Measurements from ENCODE around the gene NRM. TPM values are rescaled to one million over a fixed set of nuclear protein-coding genes. Genes with fewer than 3 reads are reported as not detected.

The NRM gene
- total RNA-seq, 4 donors from 2014 or later = 2.3 to 9.0 (median 6.8) TPM

GRCh38 chr6:30730601-30731435 lies 40.0 kb upstream of the NRM start:
- no peaks in the 10 kb centered on the region for H3K9me3 ChIP-seq
- 49% methylated on average over 13 of the region's 30 CpGs for WGBS
- no peaks in the 10 kb centered on the region for H3K27me3 ChIP-seq
- TF ChIP-seq CTCF (IDR thresholded peaks at IDR 0.05) (peak; percentile 47 to 73), POLR2A (IDR thresholded peaks at IDR 0.05) (no peak)
- H3K27ac ChIP-seq = no peak overlapping the region
- DNase-seq (ENCODE audit: low spot score in 2 of 2) = peak in 1 of 2 donors; percentile 87
- peaks cover 28% of the 10 kb centered on the region for H3K4me1 ChIP-seq
- no peak overlapping the region for H3K4me3 ChIP-seq
- peaks cover 81% of the 10 kb centered on the region for H3K36me3 ChIP-seq

DNA sequence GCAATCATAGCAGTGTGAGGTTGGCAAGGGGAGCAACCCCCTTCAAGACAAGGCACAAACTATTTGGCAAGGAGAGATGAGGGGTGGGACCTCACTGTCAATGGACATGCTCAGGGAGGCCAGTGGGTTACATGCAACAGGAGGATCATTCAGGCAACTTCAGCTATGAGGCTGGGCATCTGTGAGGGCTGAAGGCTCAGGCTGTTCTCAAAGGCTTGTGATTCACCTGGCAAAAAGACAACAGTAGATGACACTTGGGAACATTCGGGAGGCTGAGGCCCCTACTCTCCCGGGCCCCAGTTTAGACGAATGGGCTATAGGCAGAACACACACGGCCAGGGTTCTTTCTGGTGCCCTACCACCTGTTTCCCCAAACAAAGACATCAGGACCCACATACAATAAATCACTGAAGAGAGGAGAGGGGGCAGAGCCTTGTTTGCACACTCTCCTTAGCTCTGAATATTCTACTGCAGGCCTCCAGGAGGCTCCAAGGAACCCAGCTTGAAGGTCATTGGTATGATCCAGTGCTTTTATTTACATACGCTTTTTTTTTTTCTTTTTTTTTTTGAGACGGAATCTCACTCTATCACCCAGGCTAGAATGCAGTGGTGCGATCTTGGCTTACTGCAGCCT lies 37.3 kb upstream of the NRM start:
- no peaks in the 10 kb centered on the region for H3K9me3 ChIP-seq
- 60% methylated on average over 7 of the region's 7 CpGs for WGBS
- no peaks in the 10 kb centered on the region for H3K27me3 ChIP-seq
- no peak for DNase-seq (ENCODE audit: low spot score in 2 of 2)
- TF ChIP-seq CTCF (IDR thresholded peaks at IDR 0.05) (no peak), POLR2A (IDR thresholded peaks at IDR 0.05) (no peak), EP300 (IDR thresholded peaks at IDR 0.05) (no peak), POLR2AphosphoS5 (IDR thresholded peaks at IDR 0.05) (no peak)
- H3K36me3 ChIP-seq = peaks cover 90% of the 10 kb centered on the region
- peaks cover 49% of the 10 kb centered on the region for H3K4me1 ChIP-seq
- H3K4me3 ChIP-seq = no peak overlapping the region
- peak overlapping the region; percentile 3 for H3K27ac ChIP-seq

DNA sequence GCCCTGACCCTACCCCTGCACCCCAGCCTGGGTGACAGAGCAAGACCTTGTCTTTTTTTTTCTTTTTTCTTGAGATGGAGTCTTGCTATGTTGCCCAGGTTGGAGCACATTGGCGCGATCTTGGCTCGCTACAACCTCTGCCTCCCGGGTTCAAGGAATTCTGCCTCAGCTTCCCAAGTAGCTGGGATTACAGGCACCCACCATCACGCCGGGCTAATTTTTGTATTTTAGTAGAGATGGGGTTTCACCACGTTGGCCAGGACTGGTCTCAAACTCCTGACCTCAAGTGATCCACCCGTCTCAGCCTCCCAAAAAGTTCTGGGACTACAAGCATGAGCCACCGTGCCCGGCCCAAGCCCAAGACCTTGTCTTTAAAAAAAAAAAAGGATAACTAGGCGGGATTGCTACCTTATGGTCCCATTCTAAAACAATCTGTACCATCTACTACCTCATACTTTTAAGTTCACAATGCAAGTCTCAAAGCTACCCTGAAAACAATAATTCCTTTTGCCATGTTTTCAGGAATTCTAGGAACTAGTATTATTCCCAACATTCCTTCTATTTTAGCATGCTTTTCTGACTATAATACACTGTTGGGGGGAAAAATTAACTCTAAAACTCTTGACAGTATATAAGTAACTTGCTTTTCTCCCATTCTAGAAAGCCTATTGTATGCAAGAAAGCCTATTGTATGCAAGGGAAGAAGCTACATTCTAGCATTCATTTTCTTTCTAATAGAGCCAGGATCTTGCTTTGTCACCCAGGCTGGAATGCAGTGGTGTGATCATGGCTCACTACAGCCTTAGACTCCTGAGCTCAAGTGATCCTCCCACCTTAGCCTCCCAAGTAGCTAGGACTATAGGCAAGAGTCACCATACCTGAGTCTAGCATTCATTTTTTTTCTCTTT lies 36.0 kb upstream of the NRM start:
- no peaks in the 10 kb centered on the region for H3K27me3 ChIP-seq
- TF ChIP-seq POLR2AphosphoS5 (IDR thresholded peaks at IDR 0.05) = no peak
- TF ChIP-seq EP300 (IDR thresholded peaks at IDR 0.05) = no peak
- TF ChIP-seq CTCF (IDR thresholded peaks at IDR 0.05) = no peak
- TF ChIP-seq POLR2A (IDR thresholded peaks at IDR 0.05) = no peak
- H3K36me3 ChIP-seq = peaks cover 82% of the 10 kb centered on the region
- no peak for DNase-seq (ENCODE audit: low spot score in 2 of 2)
- no peak overlapping the region for H3K4me3 ChIP-seq
- H3K27ac ChIP-seq = peak overlapping the region; percentile 24
- WGBS = 85% methylated on average over 11 of the region's 11 CpGs
- peaks cover 62% of the 10 kb centered on the region for H3K4me1 ChIP-seq
- H3K9me3 ChIP-seq = no peaks in the 10 kb centered on the region

GRCh38 chr6:30725713-30726505 lies 35.1 kb upstream of the NRM start:
- Histone ChIP-seq H3K4me1 (peaks cover 61% of the 10 kb centered on the region), H3K4me3 (no peak overlapping the region), H3K36me3 (peaks cover 78% of the 10 kb centered on the region), H3K9me3 (no peaks in the 10 kb centered on the region), H3K27ac (no peak overlapping the region), H3K27me3 (no peaks in the 10 kb centered on the region)
- 64% methylated on average over 3 of the region's 3 CpGs for WGBS
- DNase-seq (ENCODE audit: low spot score in 2 of 2) = no peak
- no peak for TF ChIP-seq POLR2AphosphoS5 (IDR thresholded peaks at IDR 0.05)
- TF ChIP-seq CTCF (IDR thresholded peaks at IDR 0.05) = no peak
- no peak for TF ChIP-seq POLR2A (IDR thresholded peaks at IDR 0.05)
- TF ChIP-seq EP300 (IDR thresholded peaks at IDR 0.05) = no peak

All from suprapubic skin (tissue), 4 donors.